ENCODE results near the gene HDAC8.

DNA sequence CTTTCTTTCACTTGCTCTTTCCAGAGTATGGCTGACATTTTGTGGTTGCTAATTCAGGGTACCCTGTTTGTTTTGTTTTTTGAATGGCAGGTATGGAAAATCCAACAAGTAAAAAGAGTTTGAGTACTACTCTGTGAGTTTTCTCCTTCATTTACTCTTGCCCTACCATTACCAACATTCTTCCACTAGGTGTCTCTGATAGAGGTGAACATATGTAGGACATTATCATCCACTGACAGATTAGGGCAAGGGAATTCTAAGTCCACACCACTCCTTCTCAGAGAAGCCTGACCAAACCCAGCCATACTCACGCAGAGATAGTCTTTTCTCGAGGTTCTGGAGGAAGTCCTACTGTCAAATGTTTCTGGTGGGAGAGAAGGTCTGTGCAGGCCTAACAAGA lies 36.7 kb upstream of the HDAC8 start:
- TF ChIP-seq POLR2A (IDR thresholded peaks at IDR 0.05) = no peak
- TF ChIP-seq, protein P1, sequence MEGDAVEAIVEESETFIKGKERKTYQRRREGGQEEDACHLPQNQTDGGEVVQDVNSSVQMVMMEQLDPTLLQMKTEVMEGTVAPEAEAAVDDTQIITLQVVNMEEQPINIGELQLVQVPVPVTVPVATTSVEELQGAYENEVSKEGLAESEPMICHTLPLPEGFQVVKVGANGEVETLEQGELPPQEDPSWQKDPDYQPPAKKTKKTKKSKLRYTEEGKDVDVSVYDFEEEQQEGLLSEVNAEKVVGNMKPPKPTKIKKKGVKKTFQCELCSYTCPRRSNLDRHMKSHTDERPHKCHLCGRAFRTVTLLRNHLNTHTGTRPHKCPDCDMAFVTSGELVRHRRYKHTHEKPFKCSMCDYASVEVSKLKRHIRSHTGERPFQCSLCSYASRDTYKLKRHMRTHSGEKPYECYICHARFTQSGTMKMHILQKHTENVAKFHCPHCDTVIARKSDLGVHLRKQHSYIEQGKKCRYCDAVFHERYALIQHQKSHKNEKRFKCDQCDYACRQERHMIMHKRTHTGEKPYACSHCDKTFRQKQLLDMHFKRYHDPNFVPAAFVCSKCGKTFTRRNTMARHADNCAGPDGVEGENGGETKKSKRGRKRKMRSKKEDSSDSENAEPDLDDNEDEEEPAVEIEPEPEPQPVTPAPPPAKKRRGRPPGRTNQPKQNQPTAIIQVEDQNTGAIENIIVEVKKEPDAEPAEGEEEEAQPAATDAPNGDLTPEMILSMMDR (IDR thresholded peaks at IDR 0.05 in 4 of 5, conservative IDR thresholded peaks at IDR 0.05 in 1 of 5) = no peak

All from gastrocnemius medialis (tissue), 4 donors.